Measurements from ENCODE around the gene ATP2C2. TPM values are rescaled to one million over a fixed set of nuclear protein-coding genes. Genes with fewer than 3 reads are reported as not detected.

The ATP2C2 gene
- total RNA-seq, 4 donors from 2014 or later = 1.3 TPM; not detected in 3

DNA sequence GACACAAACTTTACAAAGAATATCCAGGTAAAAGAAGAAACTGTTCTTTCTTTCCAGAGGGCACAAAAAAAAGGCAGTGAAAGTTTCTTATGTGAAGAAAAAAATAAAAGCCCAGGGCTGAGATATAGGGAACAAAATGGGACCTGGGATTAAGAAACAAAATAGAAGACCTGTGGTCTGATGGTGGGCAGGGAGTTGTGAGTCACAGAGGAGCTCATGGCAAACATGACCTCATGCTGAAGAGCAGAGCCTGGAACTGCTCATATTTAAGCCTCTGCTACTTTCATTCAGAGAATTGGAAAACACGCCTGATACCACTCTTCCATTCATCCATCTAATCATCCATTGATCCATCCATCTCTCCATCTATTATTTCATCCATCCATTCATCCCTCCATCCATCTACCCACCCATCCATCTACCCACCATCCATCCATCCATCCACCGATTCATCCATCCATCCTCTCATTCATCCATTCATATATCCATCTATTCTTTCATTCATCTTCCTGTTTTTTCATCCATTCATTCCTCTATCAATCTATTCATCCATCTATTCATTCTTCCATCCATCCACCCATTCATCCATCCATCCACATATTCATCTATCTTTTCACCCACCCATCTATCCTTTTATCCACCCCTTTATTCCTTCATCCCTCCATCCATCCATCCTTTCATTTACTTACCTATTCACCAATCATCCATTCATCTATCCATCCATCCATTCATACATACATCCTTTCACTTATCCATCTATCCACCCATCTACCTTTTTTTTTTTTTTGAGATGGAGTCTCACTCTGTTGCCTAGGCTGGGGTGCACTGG is 43.7 kb upstream of the ATP2C2 start:
- TF ChIP-seq, protein P1, sequence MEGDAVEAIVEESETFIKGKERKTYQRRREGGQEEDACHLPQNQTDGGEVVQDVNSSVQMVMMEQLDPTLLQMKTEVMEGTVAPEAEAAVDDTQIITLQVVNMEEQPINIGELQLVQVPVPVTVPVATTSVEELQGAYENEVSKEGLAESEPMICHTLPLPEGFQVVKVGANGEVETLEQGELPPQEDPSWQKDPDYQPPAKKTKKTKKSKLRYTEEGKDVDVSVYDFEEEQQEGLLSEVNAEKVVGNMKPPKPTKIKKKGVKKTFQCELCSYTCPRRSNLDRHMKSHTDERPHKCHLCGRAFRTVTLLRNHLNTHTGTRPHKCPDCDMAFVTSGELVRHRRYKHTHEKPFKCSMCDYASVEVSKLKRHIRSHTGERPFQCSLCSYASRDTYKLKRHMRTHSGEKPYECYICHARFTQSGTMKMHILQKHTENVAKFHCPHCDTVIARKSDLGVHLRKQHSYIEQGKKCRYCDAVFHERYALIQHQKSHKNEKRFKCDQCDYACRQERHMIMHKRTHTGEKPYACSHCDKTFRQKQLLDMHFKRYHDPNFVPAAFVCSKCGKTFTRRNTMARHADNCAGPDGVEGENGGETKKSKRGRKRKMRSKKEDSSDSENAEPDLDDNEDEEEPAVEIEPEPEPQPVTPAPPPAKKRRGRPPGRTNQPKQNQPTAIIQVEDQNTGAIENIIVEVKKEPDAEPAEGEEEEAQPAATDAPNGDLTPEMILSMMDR (IDR thresholded peaks at IDR 0.05) = no peak
- ATAC-seq (ENCODE audit: low FRiP score) (no peak), DNase-seq (ENCODE audit: low spot score) (no peak)

- DNase-seq (ENCODE audit: low spot score) = no peak
- TF ChIP-seq, protein P1 (IDR thresholded peaks at IDR 0.05) = no peak
- no peak for ATAC-seq (ENCODE audit: low FRiP score)
Observed at GRCh38 chr16:84326545-84326944, 41.8 kb upstream of the ATP2C2 start.

DNA sequence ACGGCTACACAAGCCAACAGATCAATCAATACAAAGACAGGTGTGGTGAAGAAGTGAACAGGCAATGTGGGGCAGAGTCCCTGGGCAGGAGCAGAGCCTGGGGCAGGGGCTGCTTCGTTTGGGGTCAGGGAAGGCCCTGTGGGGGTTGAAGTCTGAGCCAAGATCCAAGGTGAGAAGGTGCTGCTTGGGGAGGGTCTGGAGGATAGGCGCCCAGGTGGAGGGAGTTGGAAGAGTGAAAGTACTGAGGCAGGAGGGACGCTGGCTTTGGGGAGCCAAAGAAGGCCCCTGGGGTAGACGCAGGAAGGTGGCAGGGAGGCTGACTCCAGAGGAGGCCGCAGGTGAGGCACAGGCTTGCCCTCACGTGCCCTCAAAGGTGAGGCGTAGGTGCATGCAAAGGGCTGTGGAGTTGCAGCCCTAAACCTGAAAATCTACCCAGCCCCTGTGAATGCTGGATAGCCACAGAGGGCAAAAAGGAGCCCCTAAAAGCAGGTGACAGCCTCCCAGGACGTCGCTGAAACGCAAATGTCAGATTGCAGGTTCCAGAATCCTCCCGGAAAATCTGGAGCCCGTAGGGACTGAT is 40.3 kb upstream of the ATP2C2 start:
- DNase-seq (ENCODE audit: low spot score) (no peak), ATAC-seq (ENCODE audit: low FRiP score) (no peak)
- TF ChIP-seq, protein P1 (IDR thresholded peaks at IDR 0.05) = no peak

DNA sequence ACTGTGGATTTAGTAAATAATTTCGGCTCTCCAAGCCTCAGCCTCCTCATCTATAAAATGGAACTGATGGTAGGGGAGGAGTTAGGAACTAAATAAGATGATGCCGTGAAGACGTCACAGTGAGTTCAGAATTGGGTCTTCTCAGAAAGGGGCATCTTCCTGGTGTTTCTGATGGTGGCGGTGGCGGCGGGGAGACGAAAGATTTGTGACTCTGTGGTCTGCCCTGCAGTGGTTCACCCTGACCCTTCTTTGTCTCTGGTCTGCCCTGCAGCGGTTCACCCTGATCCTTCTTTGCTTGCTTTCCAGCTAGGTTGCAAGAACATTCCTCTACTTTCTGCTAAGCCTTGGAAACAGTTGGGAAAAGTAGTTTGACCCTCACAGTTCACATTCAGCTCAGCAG is 39.3 kb upstream of the ATP2C2 start:
- no peak for ATAC-seq (ENCODE audit: low FRiP score)
- TF ChIP-seq, protein P1 (IDR thresholded peaks at IDR 0.05) = no peak
- no peak for DNase-seq (ENCODE audit: low spot score)

DNA sequence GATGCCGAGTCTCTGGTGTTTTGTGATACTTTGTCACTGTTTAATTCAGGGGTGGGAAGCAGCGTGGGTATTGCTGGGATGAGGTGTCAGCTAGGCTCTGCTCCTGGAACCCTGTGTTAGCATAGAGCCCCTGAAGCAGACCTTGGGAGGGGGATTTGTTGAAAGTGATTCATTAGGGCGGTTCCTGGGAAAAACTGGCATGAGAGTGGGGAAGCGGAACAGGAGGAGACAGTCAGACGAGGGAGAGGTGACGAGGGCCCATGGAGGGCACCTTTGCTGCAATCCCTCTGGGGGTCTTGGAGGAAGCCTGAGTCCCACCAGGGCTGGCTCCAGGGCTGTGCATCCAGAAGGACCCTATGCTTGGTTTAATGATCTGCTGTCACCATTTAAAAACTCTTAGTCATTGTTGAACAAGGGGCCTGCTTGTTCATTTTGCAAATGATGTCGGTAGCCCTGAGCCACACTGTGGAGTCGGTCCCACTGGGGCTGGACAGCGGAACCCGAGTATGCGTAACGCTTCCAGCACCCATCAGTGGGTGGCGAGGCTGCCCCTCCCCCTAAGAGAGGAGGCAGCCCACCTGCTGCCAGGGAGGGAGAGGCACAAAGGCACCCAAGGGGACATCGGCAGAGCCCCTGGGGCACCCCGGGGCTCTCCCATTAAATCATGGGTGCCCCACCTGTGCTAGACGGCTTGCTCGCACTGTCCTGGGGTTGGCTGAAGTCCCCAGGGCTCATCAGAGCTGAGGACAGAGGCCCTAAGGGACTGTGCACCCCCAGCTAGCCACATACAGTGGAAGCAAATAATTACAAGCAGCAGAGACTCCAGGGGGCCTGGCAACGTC is 38.3 kb upstream of the ATP2C2 start:
- no peak for DNase-seq (ENCODE audit: low spot score)
- ATAC-seq (ENCODE audit: low FRiP score) = no peak
- TF ChIP-seq, protein P1 (IDR thresholded peaks at IDR 0.05) = no peak

DNA sequence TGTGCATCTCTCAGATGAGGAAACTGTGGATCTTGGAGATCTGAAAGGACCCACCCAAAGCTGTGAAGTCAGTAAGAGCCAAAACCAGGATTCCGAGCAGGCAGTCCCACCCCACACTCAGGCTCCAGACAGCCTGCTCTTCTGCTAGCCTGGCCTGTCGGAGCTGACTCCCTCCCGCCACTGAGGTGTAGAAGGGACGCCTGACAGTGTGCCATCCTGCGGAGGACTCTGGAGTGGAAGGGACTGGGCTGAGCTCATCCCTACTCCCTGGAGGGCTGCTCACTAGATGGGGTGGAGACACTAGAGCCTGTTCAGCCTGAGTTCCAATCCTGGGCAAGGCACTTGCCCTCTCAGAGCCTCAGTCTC is 37.7 kb upstream of the ATP2C2 start:
- ATAC-seq (ENCODE audit: low FRiP score) (no peak), DNase-seq (ENCODE audit: low spot score) (no peak)
- TF ChIP-seq, protein P1 (IDR thresholded peaks at IDR 0.05) = no peak
